GM03348 (cell line): Measurements from ENCODE around the gene ABCC9.

Source experiments
- DNase-seq: peaks from one replicate; pipeline ENCODE4 v3.0.0; 2012; ENCODE audit warnings: low spot score

Gene ABCC9

GRCh38 chr12:21877293-21877982, 63.8 kb downstream of the ABCC9 start:
- DNase-seq = no peak

GRCh38 chr12:21865846-21866245, 75.4 kb downstream of the ABCC9 start:
- no peak for DNase-seq

- DNase-seq = no peak
These were observed 80.7 kb downstream of the ABCC9 start for GRCh38 chr12:21860534-21860933.

GRCh38 chr12:21860128-21860527, 81.1 kb downstream of the ABCC9 start:
- DNase-seq = no peak

- DNase-seq = peak; percentile 44
These were observed 89.0 kb downstream of the ABCC9 start for GRCh38 chr12:21852251-21852650.

- DNase-seq = no peak
These were observed 90.1 kb downstream of the ABCC9 start for GRCh38 chr12:21851151-21851550.

- no peak for DNase-seq
These were observed 90.8 kb downstream of the ABCC9 start for GRCh38 chr12:21850419-21850818.

GRCh38 chr12:21849878-21850277, 91.3 kb downstream of the ABCC9 start:
- DNase-seq = no peak

GRCh38 chr12:21848192-21848591, 93.0 kb downstream of the ABCC9 start:
- no peak for DNase-seq

GRCh38 chr12:21843795-21844194, 97.4 kb downstream of the ABCC9 start:
- no peak for DNase-seq

- no peak for DNase-seq
These were observed 101.5 kb downstream of the ABCC9 start for GRCh38 chr12:21839776-21840175.

GRCh38 chr12:21837847-21838246, 103.4 kb downstream of the ABCC9 start:
- no peak for DNase-seq

GRCh38 chr12:21831791-21832344, 109.4 kb downstream of the ABCC9 start:
- DNase-seq = peak; percentile 50

GRCh38 chr12:21828779-21829178, 112.4 kb downstream of the ABCC9 start:
- DNase-seq = no peak

GRCh38 chr12:21828136-21828775, 113.0 kb downstream of the ABCC9 start:
- DNase-seq = no peak

- DNase-seq = no peak
These were observed 114.1 kb downstream of the ABCC9 start for GRCh38 chr12:21827083-21827482.

- no peak for DNase-seq
These were observed 114.7 kb downstream of the ABCC9 start for GRCh38 chr12:21826618-21826910.

- DNase-seq = no peak
These were observed 115.2 kb downstream of the ABCC9 start for GRCh38 chr12:21825886-21826617.

- no peak for DNase-seq
These were observed 117.6 kb downstream of the ABCC9 start for GRCh38 chr12:21823581-21823980.

GRCh38 chr12:21819678-21820077, 121.5 kb downstream of the ABCC9 start:
- DNase-seq = no peak

GRCh38 chr12:21819236-21819635, 122.0 kb downstream of the ABCC9 start:
- peak; percentile 32 for DNase-seq

- peak; percentile 18 for DNase-seq
These were observed 122.6 kb downstream of the ABCC9 start for GRCh38 chr12:21818627-21819026.
